CD4-positive, CD25-positive, alpha-beta regulatory T cell (primary cell): Measurements from ENCODE around the gene UGT1A8. TPM values are rescaled to one million over a fixed set of nuclear protein-coding genes. Genes with fewer than 3 reads are reported as not detected.
"Not testable (repeated sequence)": the region's sequence is repeated elsewhere in the genome, so short reads cannot be mapped to it uniquely, and the experiment has no call there.

Source experiments
- ATAC-seq, 2 donors: fragments of 150-1000 bp; cut with Tn5 transposase; one replicate each; pipeline ENCODE4 v1.10.0; 2021; ENCODE audit warnings: low read depth in 2 of 2, moderate number of reproducible peaks in 2 of 2, moderate library complexity in 1 of 2
- DNase-seq, 3 donors: peaks; one replicate each; pipeline versions ENCODE4 v3.0.0 to v3.0.0-alpha.2; 2012 to 2022; ENCODE audit warnings: mixed read lengths in 1 of 3
- H3K27ac ChIP-seq: one replicate; pipeline ENCODE4 v1.7.0; 2013; ENCODE audit warnings: mild to moderate bottlenecking, low read length; ENCODE audit not compliant: insufficient read depth, poor library complexity, severe bottlenecking
- H3K27me3 ChIP-seq: one replicate; pipeline ENCODE4 v1.7.0; 2013; ENCODE audit warnings: low read length; ENCODE audit not compliant: control insufficient read depth, insufficient read depth
- H3K36me3 ChIP-seq: one replicate; pipeline ENCODE4 v1.7.0; 2013; ENCODE audit warnings: mild to moderate bottlenecking, low read length, moderate library complexity; ENCODE audit not compliant: control insufficient read depth, insufficient read depth
- H3K4me1 ChIP-seq: 2 replicates; pipeline ENCODE4 v1.7.0; 2013; ENCODE audit warnings: mild to moderate bottlenecking, low read length; ENCODE audit not compliant: insufficient read depth, control insufficient read depth, poor library complexity, severe bottlenecking
- H3K4me3 ChIP-seq: one replicate; pipeline ENCODE4 v1.7.0; 2013; ENCODE audit warnings: low read depth, mild to moderate bottlenecking, low read length, moderate library complexity
- H3K9me3 ChIP-seq, 2 experiments: 1 replicate in 1 of 2; 2 replicates in 1 of 2; pipeline ENCODE4 v1.7.0; 2013; ENCODE audit warnings: low read length in 2 of 2, mild to moderate bottlenecking in 1 of 2, moderate library complexity in 1 of 2; ENCODE audit not compliant: control insufficient read depth in 2 of 2
- H3K27ac Mint-ChIP-seq, 3 donors: one replicate each; pipeline ENCODE4 v1.8.0; 2020 to 2022; ENCODE audit warnings: mild to moderate bottlenecking in 3 of 3, mixed read lengths in 3 of 3, moderate library complexity in 2 of 3
- H3K27me3 Mint-ChIP-seq: one replicate; pipeline ENCODE4 v1.8.0; 2022; ENCODE audit warnings: mild to moderate bottlenecking, mixed read lengths
- H3K36me3 Mint-ChIP-seq: one replicate; pipeline ENCODE4 v1.8.0; 2020; ENCODE audit warnings: mixed read lengths
- H3K4me1 Mint-ChIP-seq, 4 donors: one replicate each; pipeline ENCODE4 v1.8.0; 2020 to 2022; ENCODE audit warnings: mixed read lengths in 4 of 4, mild to moderate bottlenecking in 1 of 4
- H3K4me3 Mint-ChIP-seq, 4 donors: one replicate each; pipeline ENCODE4 v1.8.0; 2020 to 2022; ENCODE audit warnings: mild to moderate bottlenecking in 4 of 4, mixed read lengths in 4 of 4, moderate library complexity in 3 of 4
- H3K9me3 Mint-ChIP-seq, 7 donors: one replicate each; pipeline ENCODE4 v1.8.0; 2020 to 2022; ENCODE audit warnings: mixed read lengths in 7 of 7, mild to moderate bottlenecking in 3 of 7, moderate library complexity in 2 of 7
- polyA plus RNA-seq, 4 donors: library from polyadenylated mRNA; unstranded; fragments of 300-500 nt; fragmentation: Illumina TruSeq; gene quantifications; one replicate each; pipeline ENCODE4 v1.2.3, GENCODE V29; 2021
- total RNA-seq: library from RNA; stranded (reverse); gene quantifications from one replicate; pipeline ENCODE4 v1.2.3, GENCODE V29; 2022

Gene UGT1A8
- total and polyA plus RNA-seq, 5 donors from 2014 or later: not detected

DNA sequence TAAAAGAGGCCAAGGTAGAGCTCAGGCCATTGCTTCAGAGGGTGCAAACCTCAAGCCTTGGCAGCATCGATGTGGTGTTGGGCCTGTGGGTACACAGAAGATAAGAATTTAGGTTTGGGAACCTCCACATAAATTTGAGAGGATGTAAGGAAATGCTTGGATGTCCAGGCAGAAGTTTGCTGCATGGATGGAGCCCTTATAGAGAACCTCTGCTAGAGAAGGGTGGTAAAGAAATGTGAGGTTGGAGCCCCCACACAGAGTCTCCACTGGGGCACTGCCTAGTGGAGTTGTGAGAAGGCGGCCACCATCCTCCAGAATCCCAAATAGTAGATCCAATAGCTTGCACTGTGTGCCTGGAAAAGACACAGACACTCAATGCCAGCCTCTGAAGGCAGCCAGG is 133.3 kb downstream of the UGT1A8 start:
- H3K4me1 Mint-ChIP-seq, H3K36me3 ChIP-seq, H3K27me3 Mint-ChIP-seq, ATAC-seq, H3K9me3 ChIP-seq, H3K27ac ChIP-seq, H3K27ac Mint-ChIP-seq, H3K36me3 Mint-ChIP-seq, H3K4me1 ChIP-seq, H3K27me3 ChIP-seq, H3K4me3 ChIP-seq, DNase-seq, H3K4me3 Mint-ChIP-seq: not testable (repeated sequence)
- H3K9me3 Mint-ChIP-seq: peaks cover 0 to 19% (median 3%) of the 10 kb centered on the region in 7 donors

DNA sequence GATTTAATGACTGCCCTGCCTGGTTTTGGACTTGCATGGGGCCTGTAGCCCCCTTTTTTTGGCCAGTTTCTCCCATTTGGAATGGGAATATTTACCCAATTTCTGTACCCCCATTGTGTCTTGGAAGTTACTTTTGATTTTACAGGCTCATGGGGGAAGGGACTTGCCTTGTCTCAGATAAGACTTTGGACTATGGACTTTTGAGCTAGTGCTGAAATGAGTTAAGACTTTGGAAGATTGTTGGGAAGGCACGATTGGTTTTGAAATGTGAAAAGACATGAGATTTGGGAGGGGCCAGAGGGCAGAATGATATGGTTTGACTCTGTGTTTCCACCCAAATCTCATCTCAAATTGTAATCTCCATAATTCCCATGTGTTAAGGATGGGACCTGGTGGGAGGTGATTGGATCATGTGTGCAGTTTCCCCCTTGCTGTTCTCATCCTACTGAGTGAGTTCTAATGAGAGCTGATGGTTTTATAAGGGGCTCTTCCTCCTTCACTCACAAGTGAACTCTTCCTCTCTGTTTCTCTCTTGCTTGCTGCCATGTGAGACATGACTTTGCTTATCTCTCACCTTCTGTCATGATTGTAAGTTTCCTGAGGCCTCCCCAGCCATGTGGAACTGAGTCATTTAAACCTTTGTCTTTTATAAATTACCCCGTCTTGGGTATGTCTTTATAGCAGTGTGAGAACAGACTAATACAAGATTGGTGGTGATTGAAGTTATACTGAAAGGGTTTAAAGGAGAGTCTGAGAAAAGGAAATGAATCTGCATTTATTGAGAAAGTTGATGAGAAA is 134.0 kb downstream of the UGT1A8 start:
- H3K27me3 Mint-ChIP-seq, H3K4me1 Mint-ChIP-seq, H3K27ac ChIP-seq, H3K36me3 Mint-ChIP-seq, DNase-seq, H3K4me1 ChIP-seq, H3K27me3 ChIP-seq, H3K27ac Mint-ChIP-seq, H3K36me3 ChIP-seq, H3K9me3 ChIP-seq, H3K4me3 ChIP-seq, ATAC-seq, H3K4me3 Mint-ChIP-seq: not testable (repeated sequence)
- peaks cover 0 to 19% (median 3%) of the 10 kb centered on the region in 7 donors for H3K9me3 Mint-ChIP-seq

DNA sequence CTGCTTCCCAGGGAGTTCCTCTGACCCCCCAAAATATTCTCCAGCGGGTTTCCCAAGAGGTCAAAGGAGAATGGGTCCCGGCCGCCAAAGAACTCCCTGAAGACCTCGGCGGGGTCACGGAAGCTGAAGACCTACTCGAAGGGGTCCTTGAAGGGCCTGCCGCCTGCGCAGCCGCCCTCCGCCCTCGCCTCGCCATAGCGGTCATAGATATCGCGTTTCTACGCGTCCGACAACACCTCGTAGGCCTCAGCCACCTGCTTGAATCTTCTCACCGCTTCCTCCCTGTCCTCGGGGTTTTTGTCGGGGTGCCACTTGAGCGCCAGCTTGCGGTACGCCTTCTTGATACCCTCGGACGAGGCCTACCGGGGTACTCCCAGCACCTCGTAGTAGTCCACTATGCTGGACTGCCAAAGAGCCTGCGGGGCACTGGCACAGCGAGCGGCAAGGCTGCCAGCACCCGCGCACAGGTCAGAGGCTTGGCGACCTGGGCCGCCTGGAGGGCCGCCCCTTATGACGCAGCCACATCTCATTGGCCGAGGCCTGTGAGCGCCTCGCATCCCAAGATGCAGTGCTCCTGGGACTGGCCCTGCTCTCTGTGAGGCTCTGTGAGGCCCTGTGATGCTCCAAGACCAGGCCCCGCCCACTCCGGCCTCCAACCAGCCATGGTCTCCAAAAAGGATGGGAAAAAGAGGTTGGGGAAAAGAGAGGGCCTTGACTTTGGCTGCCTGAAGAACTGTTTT is 137.6 kb downstream of the UGT1A8 start:
- Mint-ChIP-seq H3K36me3 (no peaks in the 10 kb centered on the region), H3K9me3 (peaks cover 0 to 15% (median 2%) of the 10 kb centered on the region in 7 donors), H3K4me1 (no peaks in the 10 kb centered on the region), H3K27ac (no peak overlapping the region), H3K4me3 (no peak overlapping the region), H3K27me3 (peaks cover 8% of the 10 kb centered on the region)
- DNase-seq (no peak), ATAC-seq (no peak)
- no peaks in the 10 kb centered on the region for H3K27me3 ChIP-seq
- H3K4me1 ChIP-seq: no peaks in the 10 kb centered on the region
- no peak overlapping the region for H3K27ac ChIP-seq
- H3K36me3 ChIP-seq: no peaks in the 10 kb centered on the region
- H3K4me3 ChIP-seq: no peak overlapping the region
- H3K9me3 ChIP-seq: peaks cover 4% of the 10 kb centered on the region in 2 experiments

DNA sequence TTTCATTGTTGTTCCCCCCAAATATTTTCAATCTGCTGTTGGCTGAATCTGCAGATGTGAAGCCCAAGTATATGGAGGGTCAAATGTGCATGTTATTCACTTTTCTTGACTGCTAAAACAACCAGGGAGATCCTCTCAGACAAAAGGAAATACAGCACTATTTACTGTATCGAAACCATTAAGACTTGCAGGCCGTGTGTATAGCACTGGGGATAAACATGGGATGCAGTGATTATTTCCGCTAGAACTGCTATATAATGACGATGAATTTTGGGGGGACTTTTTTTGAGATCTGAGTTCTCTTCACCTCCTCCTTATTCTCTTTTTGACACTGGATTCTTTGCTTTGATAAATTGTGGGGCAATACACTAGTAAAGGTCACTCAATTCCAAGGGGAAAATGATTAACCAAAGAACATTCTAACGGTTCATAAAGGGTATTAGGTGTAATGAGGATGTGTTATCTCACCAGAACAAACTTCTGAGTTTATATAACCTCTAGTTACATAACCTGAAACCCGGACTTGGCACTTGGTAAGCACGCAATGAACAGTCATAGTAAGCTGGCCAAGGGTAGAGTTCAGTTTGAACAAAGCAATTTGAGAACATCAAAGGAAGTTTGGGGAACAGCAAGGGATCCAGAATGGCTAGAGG is 139.1 kb downstream of the UGT1A8 start:
- no peak for DNase-seq
- no peak for ATAC-seq
- H3K36me3 ChIP-seq: no peaks in the 10 kb centered on the region
- peaks cover 0 to under 1% of the 10 kb centered on the region in 2 experiments for H3K9me3 ChIP-seq
- no peaks in the 10 kb centered on the region for H3K36me3 Mint-ChIP-seq
- no peak overlapping the region for H3K4me3 ChIP-seq
- H3K4me1 ChIP-seq: no peaks in the 10 kb centered on the region
- H3K27me3 Mint-ChIP-seq: peaks cover 8% of the 10 kb centered on the region
- peaks cover 0 to 5% (median 2%) of the 10 kb centered on the region in 7 donors for H3K9me3 Mint-ChIP-seq
- H3K27me3 ChIP-seq: no peaks in the 10 kb centered on the region
- no peak overlapping the region for H3K27ac ChIP-seq
- H3K4me1 Mint-ChIP-seq: no peaks in the 10 kb centered on the region
- no peak overlapping the region for H3K4me3 Mint-ChIP-seq
- H3K27ac Mint-ChIP-seq: no peak overlapping the region

DNA sequence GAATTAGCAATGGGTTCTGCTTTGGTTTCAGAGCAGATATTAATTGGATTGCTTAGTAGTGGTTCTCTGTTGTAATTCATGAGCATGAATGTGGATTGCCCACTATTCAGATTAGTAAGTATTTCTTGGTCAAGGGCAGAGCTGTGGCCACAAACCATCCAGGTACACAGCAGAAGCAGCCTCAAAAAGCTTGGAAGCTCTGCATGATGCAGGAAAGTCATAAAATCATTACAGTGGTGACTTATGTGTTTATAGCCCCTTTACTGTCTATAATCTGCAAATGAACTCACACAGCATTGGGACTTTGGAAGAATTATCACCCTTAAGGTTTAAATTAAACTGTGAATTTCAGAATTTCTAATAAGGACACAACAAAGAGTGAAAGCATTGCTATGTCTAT is 140.7 kb downstream of the UGT1A8 start:
- Mint-ChIP-seq H3K4me3 (no peak overlapping the region), H3K27me3 (peaks cover 9% of the 10 kb centered on the region), H3K27ac (no peak overlapping the region), H3K4me1 (no peaks in the 10 kb centered on the region), H3K36me3 (no peaks in the 10 kb centered on the region), H3K9me3 (peaks cover 0 to 2% (median 0%) of the 10 kb centered on the region in 7 donors)
- no peaks in the 10 kb centered on the region for H3K9me3 ChIP-seq
- ATAC-seq (no peak), DNase-seq (no peak)
- H3K4me3 ChIP-seq: no peak overlapping the region
- H3K36me3 ChIP-seq: no peaks in the 10 kb centered on the region
- peaks cover 3% of the 10 kb centered on the region for H3K27me3 ChIP-seq
- no peak overlapping the region for H3K27ac ChIP-seq
- H3K4me1 ChIP-seq: no peaks in the 10 kb centered on the region

DNA sequence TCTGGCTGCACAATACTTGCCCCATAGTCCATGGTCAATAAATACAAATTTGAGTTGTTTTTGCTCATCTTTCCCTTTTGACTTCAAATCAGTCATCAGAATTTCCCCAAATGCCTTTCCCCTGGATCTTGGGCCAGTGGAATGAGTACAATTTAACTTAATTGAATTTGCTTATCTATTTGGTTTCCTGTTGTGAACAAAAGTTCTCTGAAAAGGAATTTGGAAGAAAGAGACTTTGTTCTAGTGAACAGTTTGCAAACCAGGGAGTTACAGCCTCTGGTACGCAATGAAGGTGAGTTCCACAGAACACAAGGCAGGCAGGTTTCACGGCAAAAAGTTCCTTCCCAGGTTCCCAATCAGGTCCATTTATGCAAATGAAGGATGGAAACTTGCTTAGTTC is 141.4 kb downstream of the UGT1A8 start:
- H3K36me3 Mint-ChIP-seq: no peaks in the 10 kb centered on the region
- H3K27ac Mint-ChIP-seq: no peak overlapping the region
- no peak for DNase-seq
- no peaks in the 10 kb centered on the region for H3K4me1 Mint-ChIP-seq
- no peaks in the 10 kb centered on the region for H3K36me3 ChIP-seq
- no peak overlapping the region for H3K27ac ChIP-seq
- peaks cover 16% of the 10 kb centered on the region for H3K27me3 Mint-ChIP-seq
- H3K4me3 ChIP-seq: no peak overlapping the region
- H3K9me3 Mint-ChIP-seq: peaks cover 0 to 2% (median 0%) of the 10 kb centered on the region in 7 donors
- H3K4me3 Mint-ChIP-seq: no peak overlapping the region
- no peak for ATAC-seq
- no peaks in the 10 kb centered on the region for H3K9me3 ChIP-seq
- H3K27me3 ChIP-seq: peaks cover 4% of the 10 kb centered on the region
- no peaks in the 10 kb centered on the region for H3K4me1 ChIP-seq

DNA sequence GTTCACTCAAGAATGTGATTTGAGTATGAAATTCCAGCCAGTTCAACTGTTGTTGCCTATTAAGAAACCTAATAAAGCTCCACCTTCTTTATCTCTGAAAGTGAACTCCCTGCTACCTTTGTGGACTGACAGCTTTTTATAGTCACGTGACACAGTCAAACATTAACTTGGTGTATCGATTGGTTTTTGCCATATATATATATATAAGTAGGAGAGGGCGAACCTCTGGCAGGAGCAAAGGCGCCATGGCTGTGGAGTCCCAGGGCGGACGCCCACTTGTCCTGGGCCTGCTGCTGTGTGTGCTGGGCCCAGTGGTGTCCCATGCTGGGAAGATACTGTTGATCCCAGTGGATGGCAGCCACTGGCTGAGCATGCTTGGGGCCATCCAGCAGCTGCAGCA is 142.6 kb downstream of the UGT1A8 start, which contains the start of gene UGT1A1:
UGT1A1 (plus strand) TSS at position 228 of the 400 bp plus-strand sequence; CDS start at position 246, 18 bp downstream.
- Mint-ChIP-seq H3K27ac (no peak within 1 kb of the TSS), H3K4me1 (no peaks in the 10 kb centered on the region), H3K9me3 (peaks cover 0 to 2% (median 0%) of the 10 kb centered on the region in 7 donors), H3K27me3 (peaks cover 20% of the 10 kb centered on the region), H3K36me3 (no peaks in the 10 kb centered on the region), H3K4me3 (no peak within 1 kb of the TSS)
- no peaks in the 10 kb centered on the region for H3K36me3 ChIP-seq
- no peaks in the 10 kb centered on the region for H3K4me1 ChIP-seq
- H3K9me3 ChIP-seq: no peaks in the 10 kb centered on the region
- no peak within 1 kb of the TSS for H3K4me3 ChIP-seq
- H3K27ac ChIP-seq: no peak within 1 kb of the TSS
- ATAC-seq: no peak
- H3K27me3 ChIP-seq: peaks cover 11% of the 10 kb centered on the region
- no peak for DNase-seq
